ENCODE results near the gene ATF7IP. TPM values are rescaled to one million over a fixed set of nuclear protein-coding genes. Genes with fewer than 3 reads are reported as not detected.

Gene ATF7IP
- total RNA-seq, 1 donor from 2014 or later, result 76.9 TPM

- peaks cover 58% of the 10 kb centered on the region for H3K36me3 ChIP-seq
- H3K27ac ChIP-seq, result no peak overlapping the region
- peaks cover 5% of the 10 kb centered on the region for H3K4me1 ChIP-seq
- TF ChIP-seq CTCF (IDR thresholded peaks at IDR 0.05), result peak; percentile 38
- intact Hi-C loops (cut with DNase I), result no loop called here
- H3K4me3 ChIP-seq, result no peak overlapping the region
- no peak for DNase-seq
- H3K27me3 ChIP-seq (ENCODE audit: low read depth), result no peaks in the 10 kb centered on the region
- H3K9me3 ChIP-seq, result no peaks in the 10 kb centered on the region
- peak; percentile 45 to 54 for ATAC-seq
Observed at GRCh38 chr12:14454098-14454907, 88.8 kb downstream of the ATF7IP start.

- Histone ChIP-seq H3K27me3 (ENCODE audit: low read depth) (no peaks in the 10 kb centered on the region), H3K9me3 (no peaks in the 10 kb centered on the region), H3K27ac (no peak overlapping the region), H3K36me3 (peaks cover 59% of the 10 kb centered on the region), H3K4me3 (no peak overlapping the region), H3K4me1 (no peaks in the 10 kb centered on the region)
- DNase-seq, result no peak
- ATAC-seq, result no peak
- no peak for TF ChIP-seq CTCF (IDR thresholded peaks at IDR 0.05)
- intact Hi-C loops (cut with DNase I), result no loop called here
Observed at GRCh38 chr12:14460212-14460841, 94.8 kb downstream of the ATF7IP start.

GRCh38 chr12:14471497-14471896 lies 106.0 kb downstream of the ATF7IP start:
- Histone ChIP-seq H3K4me3 (no peak overlapping the region), H3K4me1 (no peaks in the 10 kb centered on the region), H3K36me3 (peaks cover 52% of the 10 kb centered on the region), H3K9me3 (peaks cover 49% of the 10 kb centered on the region), H3K27me3 (ENCODE audit: low read depth) (no peaks in the 10 kb centered on the region), H3K27ac (no peak overlapping the region)
- TF ChIP-seq CTCF (IDR thresholded peaks at IDR 0.05), result no peak
- no peak for ATAC-seq
- intact Hi-C loops (cut with DNase I), result no loop called here
- no peak for DNase-seq

GRCh38 chr12:14473707-14474287 lies 108.3 kb downstream of the ATF7IP start:
- Histone ChIP-seq H3K4me3 (no peak overlapping the region), H3K36me3 (peaks cover 52% of the 10 kb centered on the region), H3K27me3 (ENCODE audit: low read depth) (no peaks in the 10 kb centered on the region), H3K4me1 (no peaks in the 10 kb centered on the region), H3K27ac (no peak overlapping the region), H3K9me3 (peaks cover 49% of the 10 kb centered on the region)
- TF ChIP-seq CTCF (IDR thresholded peaks at IDR 0.05), result no peak
- intact Hi-C loops (cut with DNase I), result no loop called here
- ATAC-seq (no peak), DNase-seq (no peak)

GRCh38 chr12:14479004-14479403 lies 113.5 kb downstream of the ATF7IP start:
- DNase-seq (no peak), ATAC-seq (no peak)
- Histone ChIP-seq H3K27me3 (ENCODE audit: low read depth) (no peaks in the 10 kb centered on the region), H3K4me3 (no peak overlapping the region), H3K27ac (no peak overlapping the region), H3K9me3 (peaks cover 19% of the 10 kb centered on the region), H3K4me1 (no peaks in the 10 kb centered on the region), H3K36me3 (peaks cover 82% of the 10 kb centered on the region)
- TF ChIP-seq CTCF (IDR thresholded peaks at IDR 0.05), result no peak
- intact Hi-C loops (cut with DNase I), result no loop called here
